SK-N-SH (cell line): ENCODE measurements around the gene GNG4.

Experiments used
- CTCF ChIP-seq: fragments of 200-600 bp; sonication (generic); IDR thresholded peaks from 2 replicates; pipeline ENCODE4 v1.6.1; 2017; ENCODE audit warnings: antibody characterized with exemption, mild to moderate bottlenecking, moderate library complexity
- GABPA ChIP-seq: IDR thresholded peaks from 2 replicates; pipeline ENCODE4 v1.4.0; 2012; ENCODE audit warnings: low read depth, mild to moderate bottlenecking
- NRF1 ChIP-seq: IDR thresholded peaks from 2 replicates; pipeline ENCODE4 v1.6.1; 2012; ENCODE audit warnings: low read depth, mild to moderate bottlenecking, low read length
- POLR2AphosphoS5 ChIP-seq: IDR thresholded peaks from 2 replicates; pipeline ENCODE4 v1.6.1; 2012; ENCODE audit warnings: low read depth, low read length
- RAD21 ChIP-seq: IDR thresholded peaks from 2 replicates; pipeline ENCODE4 v1.6.1; 2012; ENCODE audit warnings: mild to moderate bottlenecking, low read length
- YY1 ChIP-seq: IDR thresholded peaks from 2 replicates; pipeline ENCODE4 v1.4.0; 2012; ENCODE audit warnings: low read depth, mild to moderate bottlenecking

- TF ChIP-seq YY1 = no peak
- TF ChIP-seq CTCF = no peak
- no peak for TF ChIP-seq POLR2AphosphoS5
- TF ChIP-seq GABPA = no peak
- no peak for TF ChIP-seq RAD21
- no peak for TF ChIP-seq NRF1
Observed at GRCh38 chr1:235689356-235689755, 39.8 kb upstream of the GNG4 start.
